SJSA1 (cell line): ENCODE measurements around the gene COL6A2. TPM values are rescaled to one million over a fixed set of nuclear protein-coding genes. Genes with fewer than 3 reads are reported as not detected.
A peak's percentile ranks its signal among the peaks of the same experiment; 100 is the strongest.

Experiments
- DNase-seq, 2 experiments: peaks; one replicate each; pipeline ENCODE4 v3.0.0-alpha.2; 2015 to 2020; ENCODE audit warnings: low spot score in 2 of 2, low read depth in 1 of 2
- H3K27ac ChIP-seq: fragments of 250-450 bp; sonication (Bioruptor Pico); 2 replicates; pipeline ENCODE4 v1.5.1; 2020; ENCODE audit warnings: mild to moderate bottlenecking, moderate library complexity
- H3K27me3 ChIP-seq: fragments of 250-450 bp; sonication (Bioruptor Pico); replicated peaks from 2 replicates; pipeline ENCODE4 v1.5.1; 2020; ENCODE audit warnings: mild to moderate bottlenecking, moderate library complexity
- H3K36me3 ChIP-seq: fragments of 250-450 bp; sonication (Bioruptor Pico); 2 replicates; pipeline ENCODE4 v1.5.1; 2020; ENCODE audit warnings: mild to moderate bottlenecking
- H3K4me1 ChIP-seq: fragments of 250-450 bp; sonication (Bioruptor Pico); replicated peaks from 2 replicates; pipeline ENCODE4 v1.6.1; 2021; ENCODE audit warnings: mild to moderate bottlenecking
- H3K4me3 ChIP-seq: fragments of 250-450 bp; sonication (Bioruptor Pico); 2 replicates; pipeline ENCODE4 v1.5.1; 2020; ENCODE audit warnings: mild to moderate bottlenecking
- H3K9me3 ChIP-seq: fragments of 250-450 bp; sonication (Bioruptor Pico); replicated peaks from 2 replicates; pipeline ENCODE4 v1.5.1; 2020; ENCODE audit warnings: mild to moderate bottlenecking
- total RNA-seq: library from RNA; depleted of rRNA; stranded (reverse); fragments of >200 nt; shearing (Covaris generic); gene quantifications from 2 replicates; pipeline ENCODE4 v1.2.3, GENCODE V29; 2014

Gene COL6A2
- total RNA-seq, 1 experiment from 2014 or later: 333 TPM

- H3K4me1 ChIP-seq: peaks cover 10% of the 10 kb centered on the region
- peaks cover 87% of the 10 kb centered on the region for H3K36me3 ChIP-seq
- H3K27me3 ChIP-seq: no peaks in the 10 kb centered on the region
- no peaks in the 10 kb centered on the region for H3K9me3 ChIP-seq
- no peak overlapping the region for H3K27ac ChIP-seq
- DNase-seq: peak in 1 of 2 experiments; percentile 37
- H3K4me3 ChIP-seq: no peak overlapping the region
Observed at GRCh38 chr21:46121286-46122221, 23.6 kb downstream of the COL6A2 start.

- Histone ChIP-seq H3K9me3 (no peaks in the 10 kb centered on the region), H3K4me3 (no peak overlapping the region), H3K36me3 (peaks cover 87% of the 10 kb centered on the region), H3K27me3 (no peaks in the 10 kb centered on the region), H3K4me1 (peaks cover 10% of the 10 kb centered on the region), H3K27ac (no peak overlapping the region)
- DNase-seq: peak in 1 of 2 experiments; percentile 61
Observed at GRCh38 chr21:46122237-46122671, 24.3 kb downstream of the COL6A2 start.

DNA sequence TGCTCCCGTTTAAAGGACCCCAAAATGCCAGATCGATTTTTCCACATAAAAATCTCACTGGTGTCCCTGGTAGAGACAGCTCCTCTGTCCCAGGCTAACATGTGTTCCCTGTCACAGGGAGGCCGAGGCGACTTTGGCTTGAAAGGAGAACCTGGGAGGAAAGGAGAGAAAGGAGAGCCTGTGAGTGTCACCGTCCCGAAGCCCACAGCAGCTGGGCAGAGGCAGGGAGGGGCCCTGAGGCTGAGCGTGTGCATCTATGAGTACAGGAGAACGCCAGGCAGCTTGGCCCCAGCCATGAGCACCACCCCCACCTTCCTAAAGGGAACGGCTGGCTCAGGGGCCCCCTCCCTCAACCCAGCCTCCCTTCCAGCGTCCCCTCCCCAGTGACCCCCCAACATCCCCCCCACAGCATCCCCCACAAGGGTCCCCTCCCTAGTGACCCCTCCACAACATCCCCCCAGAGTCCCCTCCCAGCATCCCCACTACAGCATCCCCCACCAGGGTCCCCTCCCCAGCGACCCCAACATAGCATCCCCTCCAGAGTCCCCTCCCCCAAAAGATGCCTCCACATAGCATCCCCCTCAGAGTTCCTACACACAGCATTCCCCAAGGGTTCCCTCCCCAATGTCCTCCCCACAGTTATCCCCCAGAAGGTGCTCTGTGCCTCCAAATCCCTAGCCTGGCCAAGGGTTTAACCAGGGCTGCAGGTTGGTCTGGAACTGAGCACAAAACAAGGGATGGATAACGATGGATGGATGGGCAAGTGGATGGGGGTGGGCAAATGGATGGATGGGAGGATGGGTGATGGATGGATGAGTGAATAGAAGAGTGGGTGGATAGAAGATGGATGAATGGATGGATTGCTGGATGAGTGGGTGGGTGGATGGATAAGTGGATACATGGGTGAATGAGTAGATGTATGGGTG, 25.1 kb downstream of the COL6A2 start:
- Histone ChIP-seq H3K36me3 (peaks cover 87% of the 10 kb centered on the region), H3K27me3 (no peaks in the 10 kb centered on the region), H3K9me3 (no peaks in the 10 kb centered on the region), H3K4me1 (peaks cover 10% of the 10 kb centered on the region), H3K27ac (no peak overlapping the region), H3K4me3 (no peak overlapping the region)
- DNase-seq: peak in 1 of 2 experiments; percentile 37

GRCh38 chr21:46124083-46124925, 26.4 kb downstream of the COL6A2 start:
- Histone ChIP-seq H3K4me3 (no peak overlapping the region), H3K9me3 (no peaks in the 10 kb centered on the region), H3K36me3 (peaks cover 87% of the 10 kb centered on the region), H3K4me1 (peaks cover 10% of the 10 kb centered on the region), H3K27ac (no peak overlapping the region), H3K27me3 (no peaks in the 10 kb centered on the region)
- peak in 1 of 2 experiments; percentile 37 for DNase-seq

DNA sequence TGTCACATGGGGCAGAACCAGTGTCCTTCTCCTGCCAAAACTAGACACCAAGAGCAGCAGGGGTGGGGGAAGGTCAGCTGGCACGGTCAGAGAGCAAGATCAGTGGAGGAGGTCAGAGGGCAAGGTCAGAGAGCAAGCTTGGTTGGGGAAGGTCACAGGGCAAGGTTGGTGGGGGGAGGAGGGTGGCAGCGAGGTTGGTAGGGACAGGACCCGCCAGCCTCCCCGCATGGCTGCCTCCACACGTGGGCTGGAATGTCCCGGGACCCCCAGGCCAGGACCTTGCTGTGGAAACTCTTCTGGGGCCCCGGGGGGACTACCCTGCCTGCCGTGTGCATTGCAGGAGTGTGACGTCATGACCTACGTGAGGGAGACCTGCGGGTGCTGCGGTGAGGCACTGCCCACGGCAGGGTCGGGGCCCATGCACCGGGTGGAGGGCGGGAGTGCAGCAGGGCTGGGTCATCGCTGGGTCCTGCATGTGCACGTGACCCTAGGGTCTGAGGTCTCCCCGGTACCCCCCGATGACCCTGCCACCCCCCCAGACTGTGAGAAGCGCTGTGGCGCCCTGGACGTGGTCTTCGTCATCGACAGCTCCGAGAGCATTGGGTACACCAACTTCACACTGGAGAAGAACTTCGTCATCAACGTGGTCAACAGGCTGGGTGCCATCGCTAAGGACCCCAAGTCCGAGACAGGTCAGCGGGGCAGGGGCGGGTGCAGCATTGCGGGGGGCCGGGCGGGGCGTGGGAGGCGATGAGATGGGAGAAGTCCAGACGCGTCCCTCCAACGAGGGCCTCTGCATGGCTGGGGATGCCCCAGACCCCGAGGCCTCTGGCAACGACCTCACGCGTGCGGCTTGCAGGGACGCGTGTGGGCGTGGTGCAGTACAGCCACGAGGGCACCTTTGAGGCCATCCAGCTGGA, 27.3 kb downstream of the COL6A2 start:
- Histone ChIP-seq H3K27ac (no peak overlapping the region), H3K4me1 (peaks cover 10% of the 10 kb centered on the region), H3K4me3 (no peak overlapping the region), H3K9me3 (no peaks in the 10 kb centered on the region), H3K27me3 (no peaks in the 10 kb centered on the region), H3K36me3 (peaks cover 87% of the 10 kb centered on the region)
- DNase-seq: peak in 1 of 2 experiments; percentile 42

GRCh38 chr21:46125846-46126301, 28.0 kb downstream of the COL6A2 start:
- no peaks in the 10 kb centered on the region for H3K9me3 ChIP-seq
- no peak overlapping the region for H3K27ac ChIP-seq
- H3K4me3 ChIP-seq: no peak overlapping the region
- H3K27me3 ChIP-seq: no peaks in the 10 kb centered on the region
- H3K4me1 ChIP-seq: peaks cover 10% of the 10 kb centered on the region
- DNase-seq: peak in 1 of 2 experiments; percentile 40
- peaks cover 83% of the 10 kb centered on the region for H3K36me3 ChIP-seq

DNA sequence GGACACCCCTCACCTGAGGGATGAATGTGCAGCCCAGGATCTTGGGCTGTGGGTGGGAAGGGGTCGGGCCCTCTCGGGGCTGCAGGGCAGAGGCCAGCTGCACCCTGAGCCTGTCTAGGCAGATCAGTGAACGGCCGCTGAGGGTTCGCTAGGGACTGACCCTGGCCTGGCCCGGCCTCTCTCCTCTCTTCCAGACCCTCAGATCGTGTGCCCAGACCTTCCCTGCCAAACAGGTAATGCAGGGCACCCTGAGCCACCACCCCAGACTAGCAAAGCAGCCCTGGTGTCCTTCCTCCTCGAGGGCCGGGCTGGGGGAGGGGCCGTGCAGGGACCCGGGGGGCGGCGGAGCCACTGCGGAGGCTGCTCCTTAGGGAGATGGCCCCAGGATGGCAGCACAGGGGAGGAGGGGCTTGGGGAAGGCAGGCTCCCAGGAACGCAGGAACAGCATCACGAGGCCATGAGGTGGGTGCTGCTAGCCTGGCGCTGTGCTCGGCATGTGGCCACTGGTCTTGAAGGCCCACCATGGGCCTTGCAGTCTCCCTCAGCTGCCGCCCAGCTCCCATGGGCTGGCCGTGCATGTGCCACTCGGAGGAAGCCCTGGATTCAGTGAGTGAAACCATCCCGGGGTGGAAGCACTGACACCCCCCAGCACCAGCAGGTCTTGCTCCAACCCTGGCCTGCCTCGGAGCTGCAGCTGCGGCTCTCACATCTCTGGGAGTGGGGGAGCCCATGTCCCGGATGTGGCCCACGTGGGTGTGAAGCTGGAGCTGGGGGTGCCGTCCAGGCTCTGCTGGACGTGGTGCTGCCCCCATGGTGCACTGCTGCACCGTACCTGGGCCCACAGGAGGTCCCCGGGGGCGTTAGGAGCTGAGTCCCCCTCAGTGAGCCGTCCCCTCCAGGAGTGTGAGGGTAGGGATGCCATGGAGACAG, 28.7 kb downstream of the COL6A2 start:
- no peaks in the 10 kb centered on the region for H3K27me3 ChIP-seq
- no peak overlapping the region for H3K27ac ChIP-seq
- peak in 1 of 2 experiments; percentile 42 for DNase-seq
- peaks cover 6% of the 10 kb centered on the region for H3K4me1 ChIP-seq
- H3K9me3 ChIP-seq: no peaks in the 10 kb centered on the region
- no peak overlapping the region for H3K4me3 ChIP-seq
- peaks cover 76% of the 10 kb centered on the region for H3K36me3 ChIP-seq

DNA sequence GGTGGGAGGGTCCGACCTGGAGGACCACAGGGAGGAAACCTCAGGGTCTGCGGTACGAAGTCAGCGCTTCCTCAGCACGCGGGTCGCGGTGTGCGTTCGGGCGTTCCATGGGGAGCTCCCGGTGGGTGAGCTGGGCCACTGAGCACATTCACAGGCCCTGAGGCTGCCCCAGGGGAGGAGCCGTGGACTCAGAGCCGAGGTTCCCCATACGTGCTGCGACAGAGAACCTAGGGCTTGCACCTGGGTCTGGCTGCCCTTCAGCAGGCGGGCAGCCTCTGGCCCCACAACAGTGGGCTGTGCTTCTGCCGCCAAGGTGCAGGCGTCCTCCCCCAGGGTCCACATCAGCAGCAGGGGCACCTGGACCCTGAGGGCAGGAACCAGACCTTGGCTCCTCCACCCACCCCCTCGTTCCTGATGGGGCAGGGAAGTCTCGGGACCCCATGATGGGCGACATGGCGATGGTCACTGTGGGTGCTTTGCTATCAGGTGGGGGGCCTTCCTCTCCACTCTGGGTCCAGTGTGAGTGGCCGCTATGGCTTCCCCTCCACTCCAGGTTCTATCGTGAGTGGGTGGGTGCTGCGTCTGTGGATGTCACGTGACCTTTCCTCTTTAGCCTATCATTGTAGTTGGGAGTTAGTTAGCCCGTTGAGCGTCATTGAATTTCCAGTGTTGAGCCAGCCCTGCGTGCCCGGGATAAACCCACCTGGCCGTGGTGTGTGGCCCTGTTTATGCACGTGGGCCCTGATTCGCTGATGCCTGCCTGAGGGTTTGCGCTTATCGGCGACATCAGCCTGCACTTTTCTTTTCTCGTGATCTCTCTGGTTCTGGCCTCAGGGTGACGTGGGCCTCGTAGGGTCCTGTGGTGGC, 29.6 kb downstream of the COL6A2 start:
- DNase-seq: no peak
- Histone ChIP-seq H3K36me3 (peaks cover 71% of the 10 kb centered on the region), H3K4me3 (no peak overlapping the region), H3K27me3 (no peaks in the 10 kb centered on the region), H3K27ac (no peak overlapping the region), H3K9me3 (no peaks in the 10 kb centered on the region), H3K4me1 (peaks cover 1% of the 10 kb centered on the region; the same call in 1 of the 2 replicates)

DNA sequence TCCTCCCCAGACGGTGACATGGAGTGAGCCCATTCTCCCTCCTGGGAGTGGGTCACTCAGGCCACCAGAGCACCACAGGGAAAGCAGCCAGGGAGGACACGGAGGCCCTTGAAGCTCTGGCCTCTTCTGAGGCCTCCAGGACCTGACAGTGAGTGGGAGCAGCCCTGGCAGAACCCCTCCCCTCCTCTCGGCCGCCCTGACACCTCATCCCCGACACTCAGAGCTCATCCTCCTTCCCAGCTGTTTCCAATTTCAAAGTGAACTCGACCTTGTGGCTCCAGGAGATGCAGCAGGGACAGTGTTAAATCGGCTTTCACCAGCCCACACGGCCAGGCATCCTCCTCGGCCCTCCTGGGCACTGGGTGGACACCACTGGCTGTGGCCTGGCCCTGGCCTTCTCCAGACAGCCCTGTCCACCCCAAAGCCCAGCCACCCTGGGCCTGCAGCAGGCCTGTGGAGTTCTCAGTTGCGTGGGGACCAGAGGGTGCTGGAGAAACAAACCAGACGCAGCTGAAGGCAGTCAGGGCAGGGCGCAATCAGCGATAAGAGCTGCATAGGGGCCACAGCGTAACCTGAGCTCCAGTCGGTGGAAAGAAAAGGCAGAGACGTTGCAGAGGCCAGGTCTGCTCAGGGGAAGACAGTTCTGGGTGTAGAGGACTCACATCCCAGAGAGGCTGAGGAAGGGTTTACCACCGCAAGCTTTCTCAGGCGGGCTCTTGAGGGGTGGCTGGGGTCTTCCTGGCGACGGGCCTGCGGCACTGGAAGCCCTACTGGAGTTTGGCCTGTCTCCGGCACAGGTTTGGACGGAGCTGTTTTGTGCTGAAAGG, 30.4 kb downstream of the COL6A2 start:
- H3K36me3 ChIP-seq: peaks cover 67% of the 10 kb centered on the region

GRCh38 chr21:46128933-46129571, 31.1 kb downstream of the COL6A2 start:
- no peak for DNase-seq
- H3K4me3 ChIP-seq: no peak overlapping the region
- no peaks in the 10 kb centered on the region for H3K4me1 ChIP-seq
- H3K27me3 ChIP-seq: no peaks in the 10 kb centered on the region
- H3K9me3 ChIP-seq: no peaks in the 10 kb centered on the region
- H3K27ac ChIP-seq: no peak overlapping the region
- peaks cover 65% of the 10 kb centered on the region for H3K36me3 ChIP-seq

More for the DNA sequence above, 30.4 kb downstream of the COL6A2 start:
- Histone ChIP-seq H3K4me3 (no peak overlapping the region), H3K27me3 (no peaks in the 10 kb centered on the region), H3K27ac (no peak overlapping the region), H3K4me1 (no peaks in the 10 kb centered on the region), H3K9me3 (no peaks in the 10 kb centered on the region)
- DNase-seq: no peak
